Mucosa of descending colon (tissue), 3 donors: ENCODE results near the gene NR1D2. TPM values are rescaled to one million over a fixed set of nuclear protein-coding genes. Genes with fewer than 3 reads are reported as not detected.

ENCODE experiments used
- ATAC-seq: fragments of 200-7000 bp; cut with Tn5 transposase; one replicate; pipeline ENCODE4 v1.9.1; 2020; ENCODE audit warnings: mild to moderate bottlenecking, moderate library complexity
- DNase-seq, 3 donors: peaks; one replicate each; pipeline ENCODE4 v3.0.0-alpha.2; 2020
- H3K36me3 ChIP-seq: fragments of 200-600 bp; one replicate; pipeline ENCODE4 v1.8.0; 2021; ENCODE audit warnings: low read depth, mild to moderate bottlenecking
- H3K4me1 ChIP-seq: fragments of 200-600 bp; one replicate; pipeline ENCODE4 v1.8.0; 2021; ENCODE audit warnings: low read depth, mild to moderate bottlenecking
- H3K4me3 ChIP-seq: fragments of 200-600 bp; one replicate; pipeline ENCODE4 v1.8.0; 2021; ENCODE audit warnings: mild to moderate bottlenecking
- H3K9me3 ChIP-seq: fragments of 200-600 bp; one replicate; pipeline ENCODE4 v1.8.0; 2021; ENCODE audit warnings: mild to moderate bottlenecking
- CTCF ChIP-seq: fragments of 200-600 bp; IDR thresholded peaks from one replicate; pipeline ENCODE4 v1.8.0; 2022; ENCODE audit warnings: antibody characterized with exemption, mild to moderate bottlenecking
- intact Hi-C, 2 donors: fragments of 100-400 bp; cut with DNase I in 1 of 2; cut with micrococcal nuclease in 1 of 2; formaldehyde crosslinking; loops; one replicate each; pipeline versions ENCODE4 v1.11.0 to v1.11.1; 2022; cut with DNase I, micrococcal nuclease
- total RNA-seq, 3 donors: library from RNA; stranded (reverse); fragmentation: NEBNext Ultra II Directional in 2 of 3; extraction: Animal tissue kit (Norgen Biotek cat#: 25700) in 2 of 3; gene quantifications; one replicate each; pipeline versions ENCODE4 v1.2.1 to v1.2.4, GENCODE V29; 2021 to 2023
- donor health status: DM: no; HTN: no; CAD: no; lungs with moderate emphysema.
- donor health status: DM: no; HTN: no; CAD: no.
- donor health status: DM: no; HTN: yes; CAD: no.

Gene NR1D2
- total RNA-seq, 3 donors from 2014 or later: 16.5 to 37.8 (median 28.5) TPM

DNA sequence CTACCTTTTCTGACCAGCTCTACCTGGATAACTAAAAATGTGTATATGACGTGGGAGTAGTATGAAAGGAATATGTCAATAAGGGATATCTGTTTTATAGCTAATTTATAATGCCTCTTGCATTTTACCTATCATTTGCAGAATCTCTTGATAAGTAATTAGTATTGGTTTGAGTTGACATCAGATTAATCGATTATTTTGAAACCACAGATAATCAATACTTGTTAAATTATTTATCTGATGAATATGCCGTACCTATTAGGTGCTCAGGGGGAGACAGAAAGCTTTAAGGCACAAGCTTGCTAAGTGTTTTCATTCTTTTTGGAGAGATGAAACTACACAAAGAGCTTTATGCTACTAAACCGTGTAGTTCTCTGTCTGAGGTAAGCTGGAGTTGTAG, 24.3 kb downstream of the NR1D2 start:
- H3K36me3 ChIP-seq: no peaks in the 10 kb centered on the region
- DNase-seq (no peak), ATAC-seq (no peak)
- intact Hi-C loops: no loop called here
- H3K4me1 ChIP-seq: no peaks in the 10 kb centered on the region
- TF ChIP-seq CTCF: no peak
- no peak overlapping the region for H3K4me3 ChIP-seq
- H3K9me3 ChIP-seq: no peaks in the 10 kb centered on the region

DNA sequence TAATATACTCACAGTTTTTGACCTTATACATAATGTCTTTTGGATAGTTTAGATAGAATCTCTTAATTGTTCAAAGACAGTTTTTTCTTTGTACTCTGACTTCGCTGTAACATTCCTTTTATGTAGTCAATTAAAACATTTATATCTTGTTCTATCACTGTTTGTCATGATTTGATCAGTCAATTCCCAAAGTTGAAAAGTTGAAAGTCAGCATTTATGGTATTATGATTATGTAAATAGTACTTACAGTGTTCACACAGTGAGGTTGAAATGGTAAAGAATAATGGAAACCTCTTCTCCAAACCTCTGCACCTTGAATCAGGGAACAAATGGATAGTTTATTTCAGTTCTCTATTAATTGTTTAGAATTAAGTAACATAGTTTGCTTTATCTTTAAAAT, 26.6 kb downstream of the NR1D2 start:
- TF ChIP-seq CTCF: no peak
- Histone ChIP-seq H3K9me3 (peaks cover 5% of the 10 kb centered on the region), H3K4me1 (no peaks in the 10 kb centered on the region), H3K4me3 (no peak overlapping the region), H3K36me3 (no peaks in the 10 kb centered on the region)
- no peak for DNase-seq
- ATAC-seq: no peak
- intact Hi-C loops: no loop called here

- ATAC-seq: no peak
- Histone ChIP-seq H3K36me3 (no peaks in the 10 kb centered on the region), H3K4me3 (no peak overlapping the region), H3K4me1 (no peaks in the 10 kb centered on the region), H3K9me3 (peaks cover 5% of the 10 kb centered on the region)
- intact Hi-C loops: no loop called here
- no peak for DNase-seq
- TF ChIP-seq CTCF: no peak
Measured at GRCh38 chr3:23976555-23976954, 31.5 kb downstream of the NR1D2 start.

GRCh38 chr3:23979569-23979968, 34.5 kb downstream of the NR1D2 start:
- H3K4me1 ChIP-seq: no peaks in the 10 kb centered on the region
- DNase-seq: no peak
- TF ChIP-seq CTCF: no peak
- H3K4me3 ChIP-seq: no peak overlapping the region
- ATAC-seq: no peak
- H3K36me3 ChIP-seq: no peaks in the 10 kb centered on the region
- H3K9me3 ChIP-seq: peaks cover 5% of the 10 kb centered on the region
- intact Hi-C loops: no loop called here

GRCh38 chr3:23981136-23981535, 36.0 kb downstream of the NR1D2 start:
- ATAC-seq: no peak
- intact Hi-C loops: no loop called here

More at GRCh38 chr3:23981136-23981535, 36.0 kb downstream of the NR1D2 start:
- H3K36me3 ChIP-seq: no peaks in the 10 kb centered on the region
- peaks cover 2% of the 10 kb centered on the region for H3K9me3 ChIP-seq
- H3K4me3 ChIP-seq: no peak overlapping the region
- no peak for TF ChIP-seq CTCF
- no peaks in the 10 kb centered on the region for H3K4me1 ChIP-seq
- no peak for DNase-seq
